GM19193 (cell line): ENCODE results near the gene MKNK1.

Experiments used
- POLR2A ChIP-seq: IDR thresholded peaks from 4 replicates; pipeline ENCODE4 v1.6.1; 2011; ENCODE audit not compliant: insufficient read depth, insufficient read length; ENCODE audit errors: extremely low read depth

The MKNK1 gene

DNA sequence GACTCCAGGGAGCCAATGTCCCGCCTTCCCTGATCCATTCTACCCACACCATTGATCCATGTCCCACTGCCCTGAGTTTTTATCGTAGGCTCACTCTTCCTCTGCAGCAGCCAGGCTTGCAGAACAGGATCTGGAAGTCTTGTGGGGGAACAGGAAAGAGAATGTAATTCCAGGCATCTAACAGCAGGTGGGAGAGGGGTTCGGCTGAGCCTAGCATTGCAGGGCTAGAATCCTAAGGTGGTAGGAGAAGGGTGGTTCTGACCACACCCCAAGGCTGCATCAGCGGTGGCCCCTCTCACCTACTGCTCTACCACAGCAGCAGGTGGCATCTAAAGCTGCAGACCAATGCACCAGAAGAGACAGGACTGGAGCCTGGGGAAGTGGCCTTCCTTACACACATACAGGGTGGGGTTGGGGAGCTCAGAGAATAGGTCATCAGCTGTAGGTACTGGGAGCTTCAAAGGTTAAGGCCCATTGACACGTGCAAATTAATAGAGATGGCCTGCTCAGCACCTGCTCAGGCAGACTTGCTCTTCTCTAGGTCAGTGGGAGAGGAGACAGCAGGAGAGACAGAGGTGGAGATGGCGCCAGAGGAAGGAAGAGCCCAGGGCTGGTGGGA lies 73.2 kb downstream of the MKNK1 start:
- TF ChIP-seq POLR2A: no peak

DNA sequence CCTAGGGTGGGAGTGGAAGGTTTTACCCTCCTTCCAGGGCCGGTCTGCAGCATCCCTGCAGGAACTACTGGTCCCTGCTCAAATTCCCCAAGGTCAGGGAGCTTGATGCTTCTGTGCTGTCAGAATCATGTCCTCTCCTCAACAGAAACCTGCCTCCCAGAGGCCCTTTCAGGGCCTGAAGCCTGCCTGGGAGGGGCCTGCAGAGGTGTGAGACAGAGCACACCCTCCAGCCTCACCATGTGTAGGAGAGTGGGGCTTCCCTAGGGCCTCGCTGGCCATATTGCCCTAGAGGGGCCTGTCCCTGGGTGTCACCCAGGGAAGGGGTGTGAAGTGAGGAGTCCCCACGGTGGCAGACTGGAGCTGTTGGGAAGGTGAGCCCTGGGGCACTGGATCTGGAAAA lies 73.8 kb downstream of the MKNK1 start:
- no peak for TF ChIP-seq POLR2A

DNA sequence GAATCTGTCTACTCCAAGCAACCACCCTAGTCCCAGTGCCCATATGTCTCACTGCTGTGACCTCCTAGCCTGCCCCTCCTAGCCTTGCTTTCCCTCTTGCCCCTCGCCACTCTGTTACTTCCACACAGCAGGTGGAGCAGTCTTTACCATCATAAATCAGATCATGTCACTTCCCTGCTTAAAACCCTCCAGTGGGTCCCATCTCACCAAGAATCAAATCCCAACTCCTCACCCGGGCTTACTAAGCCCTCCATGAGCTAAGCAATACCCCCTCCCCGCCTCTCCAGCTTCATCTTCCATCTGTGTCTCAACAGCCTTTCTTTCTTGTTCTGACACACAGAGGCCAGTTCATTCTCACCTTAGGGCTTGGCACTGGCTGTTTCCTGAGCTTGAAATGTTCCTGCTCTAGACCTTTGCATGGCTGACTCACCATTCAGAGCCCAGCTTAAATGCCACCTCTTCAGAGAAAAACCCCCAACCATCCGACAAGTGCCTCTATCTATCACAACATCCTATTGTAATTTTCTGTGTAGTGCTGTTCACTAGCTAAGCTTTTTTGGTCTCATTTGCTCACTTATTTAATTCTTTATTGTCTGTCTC lies 74.9 kb downstream of the MKNK1 start:
- TF ChIP-seq POLR2A: no peak

DNA sequence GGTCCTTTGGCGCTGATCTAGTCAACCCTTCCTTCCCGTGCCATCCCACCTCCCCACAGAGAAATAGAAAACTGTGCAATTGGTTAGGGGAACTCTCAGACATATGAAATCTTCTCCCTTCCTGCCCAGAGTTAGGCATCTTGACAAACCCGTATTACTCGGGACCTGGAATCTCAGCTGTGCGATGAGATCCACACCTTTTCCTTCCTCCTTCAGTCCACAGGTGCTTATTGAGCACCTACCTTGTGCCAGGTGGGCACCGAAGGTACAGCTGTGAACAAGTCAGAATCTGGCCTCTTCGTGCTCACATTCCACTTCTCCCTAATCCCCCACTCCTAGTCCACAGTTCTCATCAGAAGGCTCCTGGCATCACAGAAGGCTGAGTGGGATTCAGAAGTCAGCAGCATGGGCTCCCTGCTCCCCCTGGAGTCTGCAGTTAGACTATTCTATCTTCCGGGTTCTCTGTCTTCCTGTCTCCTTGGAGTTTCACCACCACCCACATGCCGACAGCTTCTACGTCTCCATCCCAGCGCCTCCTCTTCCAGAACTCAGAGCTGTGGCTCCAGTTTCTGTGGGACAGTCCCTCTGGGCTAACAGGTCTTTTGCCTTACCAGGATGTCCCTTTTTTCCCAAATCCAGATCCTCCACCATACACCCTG lies 75.6 kb downstream of the MKNK1 start:
- TF ChIP-seq POLR2A: no peak

DNA sequence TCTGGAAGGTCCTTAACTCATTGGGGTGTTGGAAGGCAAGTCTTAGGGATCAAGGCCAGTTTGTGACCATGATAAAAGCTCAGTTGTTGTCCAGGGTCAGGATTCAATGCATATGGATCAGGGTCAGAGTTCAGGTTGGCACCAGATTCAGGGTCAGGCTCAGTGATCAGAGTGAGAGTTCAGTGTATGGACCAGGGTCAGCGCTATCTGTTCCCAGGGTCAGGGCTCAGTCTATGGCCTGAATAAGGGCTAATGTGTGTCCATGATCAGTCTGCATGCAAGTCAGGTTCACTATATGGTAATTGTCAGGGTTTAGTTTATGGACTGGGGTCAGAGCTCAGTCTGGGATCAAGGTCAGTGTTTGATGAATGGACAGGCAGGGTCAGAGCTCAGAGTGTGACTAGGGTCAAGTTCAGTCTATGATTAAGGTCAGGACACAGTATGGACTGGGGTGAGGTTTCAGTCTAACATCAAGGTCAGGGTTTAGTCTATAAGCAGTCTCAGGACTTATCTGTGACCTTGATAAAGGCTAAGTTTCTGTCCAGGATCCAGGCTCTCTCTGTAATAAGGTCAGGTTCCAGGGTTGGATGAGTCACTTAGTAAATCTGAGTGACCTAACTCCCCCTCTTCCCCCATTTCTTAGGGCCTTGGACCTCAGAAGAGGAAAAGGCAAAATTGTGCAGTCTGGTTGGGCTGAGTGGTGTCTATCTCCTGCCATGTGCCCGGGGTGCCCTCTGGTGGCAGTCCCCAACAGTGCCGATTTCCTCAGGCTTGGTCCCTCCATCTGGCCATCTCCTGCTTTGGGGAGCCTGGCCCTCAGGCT lies 76.4 kb downstream of the MKNK1 start:
- TF ChIP-seq POLR2A: no peak

DNA sequence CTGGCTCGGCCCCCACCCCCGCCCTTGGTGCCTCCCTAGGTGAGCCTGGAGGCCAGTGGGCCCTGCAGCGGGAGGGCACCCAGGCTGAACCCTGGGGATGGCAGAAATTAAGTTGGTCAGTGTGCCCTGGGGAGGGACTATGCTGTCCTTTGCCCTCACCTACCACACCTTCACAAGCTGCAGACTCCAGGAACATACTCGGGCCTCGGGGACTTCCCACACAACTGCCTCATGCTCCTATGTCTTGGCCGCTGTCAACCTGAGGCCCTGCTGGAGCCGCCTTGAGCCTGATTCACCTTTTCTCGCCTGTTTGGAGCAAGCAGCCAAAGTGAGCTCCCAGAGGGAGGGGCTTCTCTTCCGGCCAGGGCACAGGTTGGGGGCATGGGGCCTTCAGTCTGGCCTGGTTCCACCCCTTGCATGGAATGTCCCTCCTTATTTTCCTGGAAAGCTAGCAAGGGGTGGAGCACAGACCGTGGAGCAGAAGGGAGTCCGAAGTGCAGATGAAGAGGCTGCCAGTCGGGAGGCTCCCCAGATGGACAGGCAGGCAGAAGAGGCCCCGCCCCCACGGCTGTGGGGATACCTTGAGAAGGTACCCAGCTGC lies 77.3 kb downstream of the MKNK1 start:
- TF ChIP-seq POLR2A: no peak

DNA sequence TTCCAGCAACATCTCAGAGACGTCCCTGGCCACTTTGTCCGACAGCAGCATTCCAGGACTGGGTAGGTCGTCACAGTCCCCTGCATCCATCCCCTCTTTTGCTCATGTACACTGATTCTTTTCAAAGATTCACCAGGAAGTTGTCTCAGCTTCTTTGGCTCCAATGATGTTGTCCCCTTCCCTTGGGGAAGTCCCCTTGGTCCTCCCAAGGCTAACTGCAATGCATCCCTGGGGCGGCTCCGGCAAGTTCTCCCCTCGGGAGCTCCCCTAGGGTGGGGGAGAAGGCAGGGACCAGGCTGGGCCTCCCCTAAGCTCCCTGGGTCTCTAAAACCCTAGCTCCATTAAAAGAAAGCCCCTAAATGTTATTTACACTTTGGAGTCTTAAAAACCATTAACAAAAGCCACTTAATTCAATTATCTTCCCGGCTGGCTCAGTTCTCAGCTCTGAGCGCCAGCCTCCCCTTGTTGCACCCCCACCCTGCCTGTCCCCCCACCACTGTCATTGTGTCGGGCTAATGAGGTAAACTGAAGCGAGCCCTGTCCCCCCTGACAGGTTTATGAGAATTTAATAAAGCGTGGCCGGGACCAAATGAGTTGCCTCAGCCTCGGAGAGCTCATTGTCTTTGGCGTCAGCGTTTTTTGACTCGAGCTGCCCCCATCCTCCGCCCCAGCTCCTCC lies 77.9 kb downstream of the MKNK1 start:
- TF ChIP-seq POLR2A: no peak

DNA sequence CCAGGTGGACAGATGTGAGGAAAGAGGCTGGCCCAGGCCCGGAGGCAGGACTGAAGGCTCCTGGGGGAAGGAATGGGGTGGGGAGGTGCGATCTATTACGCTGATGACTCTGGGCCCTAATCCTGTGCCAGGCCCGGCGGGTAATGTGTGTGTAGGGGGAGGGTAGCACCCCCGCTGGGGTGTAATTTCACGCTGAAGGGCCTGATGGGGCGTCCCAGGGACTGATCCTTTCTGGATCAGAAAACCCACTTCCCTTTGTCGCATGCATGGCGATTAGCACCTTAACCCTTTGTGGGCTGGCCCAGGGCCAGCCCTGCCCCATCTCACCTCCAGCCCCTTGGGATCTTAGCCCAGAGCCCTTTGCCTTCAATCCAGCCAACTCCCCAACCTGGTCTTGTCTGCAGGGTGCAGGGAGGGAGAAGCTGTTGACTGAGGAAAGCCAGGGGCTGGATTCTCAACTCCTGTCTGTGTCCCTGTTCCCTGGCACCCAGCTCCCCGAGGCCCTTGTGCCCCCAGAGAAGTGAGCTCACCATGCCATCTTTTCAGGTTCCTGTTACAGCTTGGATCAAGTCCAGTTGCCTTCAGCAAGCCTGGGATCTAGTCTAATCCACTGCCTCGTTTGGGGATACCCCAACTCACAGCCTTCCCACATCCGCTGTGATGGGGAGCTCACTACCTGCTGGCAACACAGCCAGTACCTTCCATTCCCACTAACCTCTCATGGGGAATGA lies 78.7 kb downstream of the MKNK1 start:
- no peak for TF ChIP-seq POLR2A

DNA sequence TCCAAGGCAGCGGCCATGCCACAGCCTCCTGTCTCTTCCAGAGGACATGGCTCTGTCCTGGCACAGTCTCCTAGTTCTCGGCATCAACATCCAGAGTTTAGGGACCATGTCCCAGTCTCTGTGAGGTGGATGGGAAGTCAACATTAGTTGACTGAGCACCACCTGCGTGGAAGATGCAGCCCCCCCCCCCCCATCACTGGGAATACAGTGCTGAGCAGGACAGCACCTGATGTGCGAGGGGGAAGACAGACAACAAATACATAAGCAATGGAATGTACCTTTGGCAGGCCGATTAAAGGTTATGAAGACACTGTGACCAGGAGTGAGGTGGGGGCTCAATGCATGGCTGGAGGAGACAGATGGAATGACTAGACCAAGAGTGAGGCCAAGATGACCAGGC lies 79.2 kb downstream of the MKNK1 start:
- no peak for TF ChIP-seq POLR2A

DNA sequence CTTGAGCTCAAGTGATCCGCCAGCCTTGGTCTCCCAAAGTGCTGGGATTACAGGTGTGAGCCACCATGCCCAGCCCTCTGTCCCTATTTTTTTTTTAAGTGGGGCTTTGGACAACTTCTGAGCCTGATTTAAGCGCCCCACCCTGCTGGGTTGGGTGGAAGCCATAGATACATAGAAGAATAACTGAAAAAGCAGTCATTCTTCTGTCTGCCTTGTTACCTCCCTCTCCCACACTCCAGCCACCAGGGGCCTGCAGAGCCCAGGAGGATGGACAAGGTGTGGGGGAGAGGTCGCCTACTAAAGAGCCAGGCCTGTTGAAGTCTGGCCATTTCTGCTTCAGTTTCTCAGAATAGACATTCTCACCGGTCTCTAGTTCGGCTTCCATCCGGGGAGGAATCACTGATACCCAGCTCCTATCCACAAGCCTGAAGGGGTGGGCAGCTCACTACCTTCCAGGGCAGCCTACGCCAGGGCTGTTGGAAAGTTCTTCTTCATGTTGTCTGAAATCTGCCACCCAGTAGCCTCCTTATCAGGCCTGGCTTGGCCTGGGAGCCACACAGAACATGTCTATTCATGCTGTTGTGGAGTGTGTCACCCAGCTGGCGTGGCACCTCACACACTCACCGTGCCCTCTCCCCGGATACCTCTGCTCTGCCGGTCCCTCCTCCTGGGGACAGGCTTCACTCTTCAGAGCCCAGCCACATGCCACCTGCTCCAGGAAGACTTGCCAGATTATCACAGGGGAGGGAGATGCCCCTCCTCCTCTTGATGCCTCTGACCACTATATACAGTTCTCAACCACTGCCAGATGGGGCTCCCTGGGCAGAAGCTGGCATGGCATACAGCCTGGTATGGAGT lies 80.3 kb downstream of the MKNK1 start:
- TF ChIP-seq POLR2A: no peak

DNA sequence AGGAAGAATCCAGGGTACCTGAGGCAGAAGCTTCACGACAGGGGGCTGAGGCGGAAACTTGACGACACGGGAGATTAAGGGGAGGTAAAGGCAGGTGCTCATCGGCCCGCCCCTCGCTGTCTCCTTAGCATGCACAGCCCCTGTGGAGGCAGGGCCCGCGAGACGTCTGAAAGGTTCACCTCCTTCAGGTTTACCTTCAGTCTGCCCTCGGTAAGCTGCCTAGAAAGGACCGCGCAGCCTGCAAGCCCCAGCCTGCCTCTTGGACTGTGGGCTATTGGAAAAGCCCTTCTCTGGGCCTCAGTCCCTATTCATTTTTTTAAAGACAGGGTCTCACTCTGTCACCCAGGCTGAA lies 81.1 kb downstream of the MKNK1 start:
- TF ChIP-seq POLR2A: no peak

DNA sequence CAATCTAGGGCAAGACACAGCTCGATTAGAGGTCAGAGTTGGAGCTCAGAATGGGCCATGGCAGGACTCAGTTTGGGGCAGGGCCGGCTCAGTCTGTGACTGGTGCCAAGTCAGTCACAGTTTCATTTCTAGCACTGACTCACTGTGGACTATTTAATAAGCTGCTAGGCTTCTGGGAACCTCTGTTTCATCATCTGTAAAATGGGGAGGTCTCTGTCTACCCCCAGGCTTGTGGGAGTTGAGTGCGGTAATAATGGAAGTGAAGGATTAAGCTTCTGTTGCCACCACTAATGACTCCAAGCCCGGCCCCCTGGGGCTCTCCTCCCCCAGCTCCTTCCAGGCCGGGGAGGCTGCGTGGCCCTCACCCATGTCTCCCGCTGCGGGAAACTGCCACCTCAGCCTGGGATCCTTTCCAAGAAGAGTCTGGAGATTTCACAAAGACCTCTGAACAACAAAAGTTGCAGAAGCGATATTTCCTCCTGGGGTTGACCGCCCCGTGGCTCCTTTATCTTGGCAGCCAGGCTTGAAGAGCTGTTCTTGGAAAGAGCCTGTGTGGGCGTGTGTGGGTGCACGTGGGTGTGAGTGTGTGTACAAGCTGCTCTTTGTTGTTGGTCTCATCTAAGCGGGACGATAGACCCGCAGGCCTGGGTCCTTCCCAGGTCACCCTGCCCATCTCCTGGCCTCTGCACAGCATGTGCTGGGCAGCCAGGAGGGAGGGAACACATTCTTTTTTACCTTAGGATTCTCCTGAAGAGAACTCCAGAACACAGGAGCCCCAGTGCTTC lies 81.7 kb downstream of the MKNK1 start:
- no peak for TF ChIP-seq POLR2A
